ENCODE data around the gene HLA-A. TPM values are rescaled to one million over a fixed set of nuclear protein-coding genes. Genes with fewer than 3 reads are reported as not detected.
"Not testable (repeated sequence)": the region's sequence is repeated elsewhere in the genome, so short reads cannot be mapped to it uniquely, and the experiment has no call there.

Gene HLA-A
- total RNA-seq, 1 donor from 2014 or later: 256 TPM

GRCh38 chr6:29955783-29956182 is 13.5 kb downstream of the HLA-A start:
- DNase-seq: no peak
- ATAC-seq: peak; percentile 68
- intact Hi-C loops (cut with micrococcal nuclease): no loop called here

GRCh38 chr6:29956518-29956917 is 14.2 kb downstream of the HLA-A start:
- no peak for DNase-seq
- intact Hi-C loops (cut with micrococcal nuclease): no loop called here

GRCh38 chr6:29958046-29958445 is 15.7 kb downstream of the HLA-A start:
- DNase-seq (no peak), ATAC-seq (no peak)
- intact Hi-C loops (cut with micrococcal nuclease): no loop called here

More at GRCh38 chr6:29956518-29956917, 14.2 kb downstream of the HLA-A start:
- no peak for ATAC-seq

GRCh38 chr6:29958921-29959320 is 16.6 kb downstream of the HLA-A start:
- intact Hi-C loops (cut with micrococcal nuclease): no loop called here
- DNase-seq: no peak
- ATAC-seq: no peak

GRCh38 chr6:29959467-29959866 is 17.1 kb downstream of the HLA-A start:
- ATAC-seq: no peak
- intact Hi-C loops (cut with micrococcal nuclease): no loop called here
- DNase-seq: no peak

- ATAC-seq (no peak), DNase-seq (no peak)
- intact Hi-C loops (cut with micrococcal nuclease): no loop called here
Observed at GRCh38 chr6:29961966-29962365, 19.6 kb downstream of the HLA-A start.

- intact Hi-C loops (cut with micrococcal nuclease); DNase-seq; ATAC-seq: not testable (repeated sequence)
Observed at GRCh38 chr6:29963697-29964096, 21.4 kb downstream of the HLA-A start.

- intact Hi-C loops (cut with micrococcal nuclease): no loop called here
- no peak for ATAC-seq
- no peak for DNase-seq
Observed at GRCh38 chr6:29964518-29964886, 22.2 kb downstream of the HLA-A start.

GRCh38 chr6:29964887-29965562 is 22.7 kb downstream of the HLA-A start:
- intact Hi-C loops (cut with micrococcal nuclease): no loop called here
- peak; percentile 89 for ATAC-seq
- peak; percentile 83 for DNase-seq

- ATAC-seq: peak; percentile 27
Observed at GRCh38 chr6:29965563-29965872, 23.2 kb downstream of the HLA-A start.

GRCh38 chr6:29965873-29966601 is 23.7 kb downstream of the HLA-A start:
- intact Hi-C loops (cut with micrococcal nuclease): no loop called here
- DNase-seq (peak; percentile 88), ATAC-seq (peak; percentile 76)

More at GRCh38 chr6:29965563-29965872, 23.2 kb downstream of the HLA-A start:
- no peak for DNase-seq
- intact Hi-C loops (cut with micrococcal nuclease): no loop called here

GRCh38 chr6:29967379-29968010 is 25.2 kb downstream of the HLA-A start:
- DNase-seq (no peak), ATAC-seq (peak; percentile 44)
- intact Hi-C loops (cut with micrococcal nuclease): no loop called here

GRCh38 chr6:29968130-29968529 is 25.8 kb downstream of the HLA-A start:
- DNase-seq (no peak), ATAC-seq (no peak)
- intact Hi-C loops (cut with micrococcal nuclease): no loop called here

- ATAC-seq: no peak
Observed at GRCh38 chr6:29968905-29969304, 26.6 kb downstream of the HLA-A start.

GRCh38 chr6:29970711-29971110 is 28.4 kb downstream of the HLA-A start:
- intact Hi-C loops (cut with micrococcal nuclease): no loop called here
- DNase-seq: no peak
- ATAC-seq: no peak

More at GRCh38 chr6:29968905-29969304, 26.6 kb downstream of the HLA-A start:
- intact Hi-C loops (cut with micrococcal nuclease): no loop called here
- no peak for DNase-seq

GRCh38 chr6:29974901-29975560 is 32.7 kb downstream of the HLA-A start:
- ATAC-seq: no peak
- intact Hi-C loops (cut with micrococcal nuclease): no loop called here
- no peak for DNase-seq

GRCh38 chr6:29975561-29975907 is 33.2 kb downstream of the HLA-A start:
- intact Hi-C loops (cut with micrococcal nuclease): no loop called here
- no peak for ATAC-seq
- no peak for DNase-seq

GRCh38 chr6:29976253-29976587 is 33.9 kb downstream of the HLA-A start:
- ATAC-seq (no peak), DNase-seq (no peak)
- intact Hi-C loops (cut with micrococcal nuclease): no loop called here

GRCh38 chr6:29976588-29977424 is 34.5 kb downstream of the HLA-A start:
- intact Hi-C loops (cut with micrococcal nuclease): no loop called here
- ATAC-seq: peak; percentile 97

GRCh38 chr6:29977425-29977727 is 35.0 kb downstream of the HLA-A start:
- ATAC-seq (no peak), DNase-seq (no peak)
- intact Hi-C loops (cut with micrococcal nuclease): no loop called here

More at GRCh38 chr6:29976588-29977424, 34.5 kb downstream of the HLA-A start:
- peak; percentile 94 for DNase-seq

Data from left ventricle myocardium superior (tissue), 1 donor.